HepG2 (cell line): ENCODE data around the gene GPATCH3. TPM values are rescaled to one million over a fixed set of nuclear protein-coding genes. Genes with fewer than 3 reads are reported as not detected.

Source experiments
- CEBPG ChIP-seq: IDR thresholded peaks from 2 replicates; pipeline ENCODE4 v1.6.1; 2016
- ELF4 ChIP-seq: sonication (generic); formaldehyde crosslinking; IDR thresholded peaks from 2 replicates; pipeline ENCODE4 v1.5.0; 2020; ENCODE audit warnings: missing genetic modification reagents, mild to moderate bottlenecking, moderate library complexity, borderline replicate concordance
- FOXA1 ChIP-seq, 2 experiments: fragments of 450-650 bp in 1 of 2; sonication (generic) in 1 of 2; formaldehyde crosslinking in 1 of 2; IDR thresholded peaks; 2 replicates each; pipeline versions ENCODE4 v1.4.0 to v1.6.1; 2016 to 2020; ENCODE audit warnings: missing genetic modification reagents in 1 of 2
- FOXO4 ChIP-seq: sonication (generic); formaldehyde crosslinking; conservative IDR thresholded peaks from 2 replicates; pipeline ENCODE4 v1.8.1; 2023; ENCODE audit warnings: missing genetic modification reagents
- HCFC1 ChIP-seq: fragments of 150-350 bp; IDR thresholded peaks from 2 replicates; pipeline ENCODE4 v1.6.1; 2014; ENCODE audit warnings: low read depth, low read length
- KAT7 ChIP-seq: IDR thresholded peaks from 2 replicates; pipeline ENCODE4 v1.6.1; 2018; ENCODE audit warnings: borderline replicate concordance, missing compliant biosample characterization
- MAF1 ChIP-seq: sonication (generic); formaldehyde crosslinking; IDR thresholded peaks from 2 replicates; pipeline ENCODE4 v1.5.0; 2020; ENCODE audit warnings: missing genetic modification reagents, borderline replicate concordance
- MATR3 ChIP-seq: sonication (generic); formaldehyde crosslinking; IDR thresholded peaks from 2 replicates; pipeline ENCODE4 v1.4.0; 2020; ENCODE audit warnings: missing genetic modification reagents
- MLX ChIP-seq: IDR thresholded peaks from 2 replicates; pipeline ENCODE4 v1.6.1; 2016
- MTA1 ChIP-seq: sonication (generic); formaldehyde crosslinking; IDR thresholded peaks from 2 replicates; pipeline ENCODE4 v1.4.0; 2020; ENCODE audit warnings: missing genetic modification reagents, mild to moderate bottlenecking, borderline replicate concordance
- NFIB ChIP-seq: sonication (generic); formaldehyde crosslinking; IDR thresholded peaks from 2 replicates; pipeline ENCODE4 v1.9.0; 2021; ENCODE audit warnings: missing genetic modification reagents, mild to moderate bottlenecking, borderline replicate concordance
- POLR2AphosphoS5 ChIP-seq: IDR thresholded peaks from 2 replicates; pipeline ENCODE4 v1.6.1; 2012; ENCODE audit warnings: low read depth, low read length
- PREB ChIP-seq: sonication (generic); formaldehyde crosslinking; IDR thresholded peaks from 2 replicates; pipeline ENCODE4 v1.4.0; 2020; ENCODE audit warnings: missing genetic modification reagents
- SMARCC2 ChIP-seq: fragments of 450-650 bp; IDR thresholded peaks from 2 replicates; pipeline ENCODE4 v1.6.1; 2017; ENCODE audit warnings: antibody characterized with exemption, mild to moderate bottlenecking
- YEATS4 ChIP-seq: sonication (generic); formaldehyde crosslinking; IDR thresholded peaks from 2 replicates; pipeline ENCODE4 v1.4.0; 2020; ENCODE audit warnings: missing genetic modification reagents, borderline replicate concordance
- ZNF382 ChIP-seq: sonication (generic); formaldehyde crosslinking; IDR thresholded peaks from 2 replicates; pipeline ENCODE4 v1.5.0; 2020; ENCODE audit warnings: missing genetic modification reagents, mild to moderate bottlenecking, borderline replicate concordance
- ZNF468 ChIP-seq: sonication (generic); formaldehyde crosslinking; IDR thresholded peaks from 2 replicates; pipeline ENCODE4 v1.8.0; 2022; ENCODE audit warnings: mild to moderate bottlenecking, moderate library complexity, missing genetic modification reagents
- ZNF558 ChIP-seq: sonication (generic); formaldehyde crosslinking; IDR thresholded peaks from 2 replicates; pipeline ENCODE4 v1.9.0; 2022; ENCODE audit warnings: mild to moderate bottlenecking, missing genetic modification reagents, borderline replicate concordance
- ZNF652 ChIP-seq: IDR thresholded peaks from 2 replicates; pipeline ENCODE4 v1.6.1; 2016; ENCODE audit warnings: low read depth, borderline replicate concordance
- ZNF782 ChIP-seq: sonication (generic); formaldehyde crosslinking; IDR thresholded peaks from 2 replicates; pipeline ENCODE4 v1.4.0; 2020; ENCODE audit warnings: missing genetic modification reagents, mild to moderate bottlenecking, borderline replicate concordance
- ZSCAN30 ChIP-seq: sonication (generic); formaldehyde crosslinking; IDR thresholded peaks from 2 replicates; pipeline ENCODE4 v1.5.0; 2020; ENCODE audit warnings: mild to moderate bottlenecking, missing genetic modification reagents
- polyA plus RNA-seq, 8 experiments: library from polyadenylated mRNA; depleted of rRNA in 3 of 8; stranded (reverse) in 7 of 8; unstranded in 1 of 8; fragments of >200 nt; fragmentation: Illumina TruSeq in 4 of 8; extraction: Trizol in 4 of 8; gene quantifications; 2 replicates each; pipeline versions ENCODE4 v1.2.1 to v1.2.3, GENCODE V29; 2011 to 2016; ENCODE audit warnings: low read depth in 4 of 8, missing spikeins in 1 of 8, mixed read lengths in 1 of 8; ENCODE audit not compliant: insufficient read depth in 1 of 8
- total RNA-seq, 5 experiments: library from RNA; depleted of rRNA; stranded (reverse); fragments of >200 nt; fragmentation: Illumina TruSeq; extraction: Trizol; gene quantifications; 2 replicates each; pipeline ENCODE4 v1.2.3, GENCODE V29; 2016; ENCODE audit warnings: low read depth in 1 of 5
- TF ChIP-seq, protein P1 (sequence below): sonication (generic); formaldehyde crosslinking; IDR thresholded peaks from 2 replicates; pipeline ENCODE4 v1.8.0; 2022; ENCODE audit warnings: mild to moderate bottlenecking, missing genetic modification reagents, borderline replicate concordance

Gene GPATCH3
- total and polyA plus RNA-seq, 2 of the 13 experiments (the other 11 are each of a cell fraction or from before 2014, with no cell fraction given), result 8.3 to 11.0 TPM

DNA sequence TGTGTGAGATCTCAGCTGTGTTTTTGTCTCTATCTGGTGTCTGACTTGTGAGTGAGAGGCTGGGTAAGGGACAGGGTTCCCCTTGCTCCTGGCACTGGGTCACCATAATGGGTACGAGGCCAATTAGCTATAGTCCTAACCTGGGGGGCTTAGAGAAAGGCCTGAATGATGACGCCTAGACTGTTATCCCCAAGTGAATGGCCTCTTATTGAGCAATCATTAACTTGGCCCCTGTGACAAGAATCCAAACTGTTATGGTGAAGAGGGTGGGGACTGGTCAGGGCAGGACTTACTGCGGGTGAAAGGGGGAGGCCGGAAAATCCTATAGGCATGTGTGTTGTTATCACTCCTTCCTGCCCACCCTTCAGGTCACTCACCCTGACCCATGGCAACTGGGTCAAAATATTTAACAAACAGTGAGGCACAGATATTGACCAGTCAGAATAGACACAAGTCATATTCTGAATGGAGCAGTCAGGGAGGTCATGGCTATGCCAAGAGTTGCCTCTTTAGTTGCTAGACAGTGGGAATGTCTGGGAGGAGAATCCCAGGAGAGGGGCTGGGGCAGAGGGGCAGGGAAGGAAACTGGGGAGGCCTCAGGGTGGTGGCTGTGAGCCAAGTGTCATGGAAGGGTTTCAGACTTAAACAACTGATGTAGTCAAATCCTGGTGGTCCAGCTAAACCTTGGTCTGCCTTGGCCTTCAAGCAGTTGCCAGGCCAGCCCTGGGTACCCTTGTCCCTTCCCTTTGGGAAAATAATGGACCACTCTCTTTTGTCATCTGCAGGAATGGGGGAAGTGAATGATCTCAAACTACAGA lies 10.3 kb upstream of the GPATCH3 start (continued):
- TF ChIP-seq MLX (CRISPR knock-in tag), result no peak; the same call in 1 of the 2 replicates
- TF ChIP-seq ZNF558 (CRISPR knock-in tag), result no peak; the same call in 1 of the 2 replicates
- TF ChIP-seq ZNF382 (CRISPR knock-in tag), result no peak
- TF ChIP-seq KAT7 (CRISPR knock-in tag), result no peak
- peak; percentile 95 for TF ChIP-seq CEBPG (CRISPR knock-in tag)
- peak; percentile 78; the same call in 1 of the 2 replicates for TF ChIP-seq YEATS4
- TF ChIP-seq, protein P1, sequence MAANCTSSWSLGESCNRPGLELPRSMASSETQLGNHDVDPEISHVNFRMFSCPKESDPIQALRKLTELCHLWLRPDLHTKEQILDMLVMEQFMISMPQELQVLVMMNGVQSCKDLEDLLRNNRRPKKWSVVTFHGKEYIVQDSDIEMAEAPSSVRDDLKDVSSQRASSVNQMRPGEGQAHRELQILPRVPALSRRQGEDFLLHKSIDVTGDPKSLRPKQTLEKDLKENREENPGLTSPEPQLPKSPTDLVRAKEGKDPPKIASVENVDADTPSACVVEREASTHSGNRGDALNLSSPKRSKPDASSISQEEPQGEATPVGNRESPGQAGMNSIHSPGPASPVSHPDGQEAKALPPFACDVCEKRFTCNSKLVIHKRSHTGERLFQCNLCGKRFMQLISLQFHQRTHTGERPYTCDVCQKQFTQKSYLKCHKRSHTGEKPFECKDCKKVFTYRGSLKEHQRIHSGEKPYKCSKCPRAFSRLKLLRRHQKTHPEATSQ, result peak; percentile 83; the same call in 1 of the 2 replicates
- TF ChIP-seq HCFC1, result no peak
- TF ChIP-seq NFIB (CRISPR knock-in tag), result no peak
- TF ChIP-seq ELF4 (CRISPR knock-in tag), result no peak
- no peak; the same call in 1 of the 2 replicates for TF ChIP-seq MAF1 (CRISPR knock-in tag)
- TF ChIP-seq MTA1, result no peak
- no peak for TF ChIP-seq ZSCAN30 (CRISPR knock-in tag)
- TF ChIP-seq FOXA1 (IDR thresholded peaks at IDR 0.05), result no peak
- peak; percentile 81 for TF ChIP-seq FOXA1 (CRISPR knock-in tag; IDR thresholded peaks at IDR 0.05)
- peak; percentile 24; the same call in 1 of the 2 replicates for TF ChIP-seq ZNF652 (CRISPR knock-in tag)
- no peak for TF ChIP-seq SMARCC2
- no peak for TF ChIP-seq PREB (CRISPR knock-in tag)
- 0 out of 2 replicates have a peak, but pooled peaks have one; percentile 14 for TF ChIP-seq FOXO4
- no peak for TF ChIP-seq MATR3 (CRISPR knock-in tag)
- TF ChIP-seq ZNF782 (CRISPR knock-in tag), result no peak
- TF ChIP-seq ZNF468 (CRISPR knock-in tag), result no peak
- TF ChIP-seq POLR2AphosphoS5, result peak; percentile 47
